Heart right ventricle (tissue), 16 donors: ENCODE data around the gene TNS2. TPM values are rescaled to one million over a fixed set of nuclear protein-coding genes. Genes with fewer than 3 reads are reported as not detected.
A peak's percentile ranks its signal among the peaks of the same experiment; 100 is the strongest.

Source experiments
- ATAC-seq, 8 donors: fragments of 200-7000 bp; cut with Tn5 transposase; one replicate each; pipeline ENCODE4 v1.9.1; 2020; ENCODE audit warnings: mild to moderate bottlenecking in 8 of 8, moderate library complexity in 8 of 8, moderate number of reproducible peaks in 1 of 8
- DNase-seq, 2 donors: peaks; one replicate each; pipeline ENCODE4 v3.0.0-alpha.2; 2020
- H3K27ac ChIP-seq, 10 donors: fragments of 200-600 bp; sonication (generic) in 2 of 10; one replicate each; pipeline versions ENCODE4 v1.5.0 to v1.8.0; 2020 to 2022; ENCODE audit warnings: mild to moderate bottlenecking in 3 of 10
- H3K27me3 ChIP-seq, 7 donors: fragments of 200-600 bp; one replicate each; pipeline ENCODE4 v1.8.0; 2021 to 2022; ENCODE audit warnings: mild to moderate bottlenecking in 2 of 7
- H3K36me3 ChIP-seq, 9 donors: fragments of 200-600 bp; sonication (generic) in 1 of 9; one replicate each; pipeline versions ENCODE4 v1.5.0 to v1.8.0; 2020 to 2022; ENCODE audit warnings: mild to moderate bottlenecking in 2 of 9
- H3K4me1 ChIP-seq, 9 donors: fragments of 200-600 bp; sonication (generic) in 1 of 9; one replicate each; pipeline versions ENCODE4 v1.5.0 to v1.8.0; 2020 to 2022; ENCODE audit warnings: mild to moderate bottlenecking in 4 of 9
- H3K4me3 ChIP-seq, 10 donors: fragments of 200-600 bp; sonication (generic) in 2 of 10; one replicate each; pipeline versions ENCODE4 v1.5.0 to v1.8.0; 2020 to 2022; ENCODE audit warnings: mild to moderate bottlenecking in 7 of 10, moderate library complexity in 2 of 10
- H3K9me3 ChIP-seq, 11 donors: fragments of 200-600 bp in 10 of 11; sonication (generic) in 2 of 11; one replicate each; pipeline versions ENCODE4 v1.5.0 to v1.8.0; 2013 to 2022; ENCODE audit warnings: mild to moderate bottlenecking in 2 of 11, control low read depth in 1 of 11, moderate library complexity in 1 of 11
- WGBS, 2 donors: extraction: QIAGEN DNeasy Blood & Tissue Kit; methylation state at CpG; one replicate each; pipeline ENCODE4 v1.1.7; 2013; ENCODE audit warnings: inconsistent platforms in 1 of 2; 5-methylcytosine and 5-hydroxymethylcytosine counted together
- intact Hi-C, 10 donors: fragments of 100-400 bp; cut with DNase I; formaldehyde crosslinking; loops; one replicate each; pipeline versions ENCODE4 v1.11.1 to v1.14.2; 2022
- polyA plus RNA-seq, 2 donors: library from polyadenylated mRNA; stranded (reverse); fragments of 200-250 nt; gene quantifications; one replicate each; pipeline ENCODE4 v1.2.3, GENCODE V29; 2013
- total RNA-seq, 10 donors: library from RNA; stranded (reverse); fragmentation: NEBNext Ultra II Directional in 3 of 10; extraction: Animal tissue kit (Norgen Biotek cat#: 25700) in 3 of 10; gene quantifications; one replicate each; pipeline versions ENCODE4 v1.2.1 to v1.2.4, GENCODE V29; 2021 to 2023
- TF ChIP-seq, protein P1 (sequence below), 9 donors: fragments of 200-600 bp; sonication (generic) in 2 of 9; IDR thresholded peaks; one replicate each; pipeline versions ENCODE4 v1.5.0 to v1.8.0; 2021 to 2022; ENCODE audit warnings: antibody characterized with exemption in 9 of 9, mild to moderate bottlenecking in 5 of 9, moderate library complexity in 1 of 9
- donor health status: Arrhythmogenic right ventricular cardiomyopathy.
- donor health status: ischemic (EF 13 %, LVEDD 7.1; RV severe dilation, severe dysfunction).
- donor health status: healthy with polysubstance abuse.
- donor health status: DM: no; HTN: yes; CAD: no.
- donor health status: DM: no; HTN: no; CAD: no.
- donor health status: ischemic (EF 25% LVEDD 6.9; RV normal size, moderate dysfunction).
- donor health status: ischemic (EF 25% LVEDD 5.7; RV mildly dilated, moderate dysfunction).
- donor health status: healthy.
- donor health status: DM: yes; HTN: yes; CAD: no.
- donor health status: Ischemic cardiomyopathy.
- donor health status: ischemic (EF 35%, LVEDD 5.7; RV mildly dilated, moderate dysfunction).
- donor health status: nonischemic (EF 11% LVEDD 7.7; RV severe dilation, severe dysfunction).
- donor health status: DM: yes; HTN: yes; CAD: no.
- donor health status: PGD.
- donor health status: ischemic (EF 29% LVEDD 5.4; RV normal size, mild dysfunction).
- donor health status: nonischemic (EF 23%, LVEDD 6.1; RV moderate dilation, normal function).

The TNS2 gene
- total and polyA plus RNA-seq, 12 donors: 60.6 to 364 (median 77.1) TPM

DNA sequence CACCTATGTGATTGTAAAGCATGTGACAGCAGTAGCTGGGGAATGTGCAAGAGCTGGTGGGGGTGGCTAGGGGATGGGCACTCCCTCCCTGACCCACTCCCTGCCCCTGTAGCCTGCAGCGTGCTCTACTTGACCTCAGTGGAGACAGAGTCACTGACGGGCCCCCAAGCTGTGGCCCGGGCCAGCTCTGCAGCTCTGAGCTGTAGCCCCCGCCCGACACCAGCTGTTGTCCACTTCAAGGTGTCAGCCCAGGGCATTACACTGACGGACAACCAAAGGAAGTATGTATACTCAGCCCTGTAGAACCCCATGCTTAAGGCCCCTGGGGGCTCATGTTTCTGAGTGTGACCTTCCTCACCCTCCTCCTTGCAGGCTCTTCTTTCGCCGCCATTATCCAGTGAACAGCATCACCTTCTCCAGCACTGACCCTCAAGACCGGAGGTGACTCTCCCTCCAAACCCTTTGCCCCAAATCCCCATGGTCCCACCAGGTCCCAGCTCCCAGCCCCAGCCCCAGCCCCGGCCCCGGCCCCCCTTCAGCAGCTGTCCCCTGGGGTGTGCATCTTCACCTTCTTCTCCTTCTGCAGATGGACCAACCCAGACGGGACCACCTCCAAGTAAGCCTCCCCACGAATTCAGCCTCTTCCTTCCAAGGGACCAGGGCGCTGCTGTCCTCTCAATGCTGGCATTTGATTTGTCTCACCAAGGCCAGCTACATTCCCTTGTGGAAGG, 13.3 kb downstream of the TNS2 start:
- ATAC-seq: no peak
- Histone ChIP-seq H3K4me3 (no peak overlapping the region), H3K36me3 (peaks cover 0 to 99% (median 58%) of the 10 kb centered on the region in 9 donors), H3K4me1 (peaks cover 45 to 100% (median 79%) of the 10 kb centered on the region in 9 donors), H3K9me3 (no peaks in the 10 kb centered on the region), H3K27me3 (no peaks in the 10 kb centered on the region), H3K27ac (peak overlapping the region in 9 of 10 donors; percentile 17 to 88 (median 66))
- TF ChIP-seq, protein P1, sequence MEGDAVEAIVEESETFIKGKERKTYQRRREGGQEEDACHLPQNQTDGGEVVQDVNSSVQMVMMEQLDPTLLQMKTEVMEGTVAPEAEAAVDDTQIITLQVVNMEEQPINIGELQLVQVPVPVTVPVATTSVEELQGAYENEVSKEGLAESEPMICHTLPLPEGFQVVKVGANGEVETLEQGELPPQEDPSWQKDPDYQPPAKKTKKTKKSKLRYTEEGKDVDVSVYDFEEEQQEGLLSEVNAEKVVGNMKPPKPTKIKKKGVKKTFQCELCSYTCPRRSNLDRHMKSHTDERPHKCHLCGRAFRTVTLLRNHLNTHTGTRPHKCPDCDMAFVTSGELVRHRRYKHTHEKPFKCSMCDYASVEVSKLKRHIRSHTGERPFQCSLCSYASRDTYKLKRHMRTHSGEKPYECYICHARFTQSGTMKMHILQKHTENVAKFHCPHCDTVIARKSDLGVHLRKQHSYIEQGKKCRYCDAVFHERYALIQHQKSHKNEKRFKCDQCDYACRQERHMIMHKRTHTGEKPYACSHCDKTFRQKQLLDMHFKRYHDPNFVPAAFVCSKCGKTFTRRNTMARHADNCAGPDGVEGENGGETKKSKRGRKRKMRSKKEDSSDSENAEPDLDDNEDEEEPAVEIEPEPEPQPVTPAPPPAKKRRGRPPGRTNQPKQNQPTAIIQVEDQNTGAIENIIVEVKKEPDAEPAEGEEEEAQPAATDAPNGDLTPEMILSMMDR (IDR thresholded peaks at IDR 0.05): no peak
- intact Hi-C loops: loop anchor here in 1 of 10 donors (5.0 to 10.0 kb wide), 2 partner anchors 34 to 132 kb away; partner anchors contain the start of gene IGFBP6
- DNase-seq: no peak
- 65 to 70% methylated on average over 14 of the region's 14 CpGs for WGBS, 2 donors

DNA sequence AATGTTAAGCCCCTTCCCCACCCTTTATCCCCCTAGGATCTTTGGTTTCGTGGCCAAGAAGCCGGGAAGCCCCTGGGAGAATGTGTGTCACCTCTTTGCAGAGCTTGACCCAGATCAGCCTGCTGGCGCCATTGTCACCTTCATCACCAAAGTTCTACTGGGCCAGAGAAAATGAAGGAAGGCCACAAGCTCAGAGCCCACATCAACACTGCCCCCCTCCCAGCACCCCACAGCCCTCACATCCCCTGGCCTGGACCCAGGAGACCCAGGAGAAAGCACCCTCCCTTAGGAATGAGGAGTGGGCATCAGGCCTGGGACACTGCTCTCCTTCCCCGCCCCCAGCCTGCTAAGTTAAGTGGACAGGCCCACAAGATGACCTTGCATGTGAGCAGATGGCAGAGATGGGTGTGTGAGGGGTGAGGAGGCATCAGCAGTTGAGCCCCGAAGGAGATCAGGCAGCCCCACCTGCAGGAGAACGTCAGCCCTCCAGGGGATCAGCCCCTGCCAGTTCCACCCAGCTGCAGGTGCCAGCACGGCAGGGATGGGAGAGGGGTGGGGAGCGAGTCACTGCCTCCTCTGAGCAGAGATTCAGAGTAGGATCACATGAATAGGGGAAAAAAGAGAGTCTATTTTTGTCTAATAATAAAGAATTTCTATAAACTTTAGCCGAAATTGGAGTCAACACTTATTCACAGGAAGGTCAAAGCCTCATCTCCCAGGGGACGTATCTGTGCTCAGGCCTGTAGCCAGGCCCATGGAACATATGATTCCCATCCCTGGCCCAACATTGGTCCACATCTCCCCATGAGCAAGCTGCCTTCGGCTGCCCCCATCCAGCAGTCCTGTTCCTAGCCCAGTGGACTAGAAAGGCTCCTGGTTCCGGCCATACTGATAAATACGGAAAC, 14.1 kb downstream of the TNS2 start:
- Histone ChIP-seq H3K4me1 (peaks cover 49 to 100% (median 84%) of the 10 kb centered on the region in 9 donors), H3K27me3 (no peaks in the 10 kb centered on the region), H3K9me3 (no peaks in the 10 kb centered on the region), H3K36me3 (peaks cover 0 to 97% (median 50%) of the 10 kb centered on the region in 9 donors), H3K27ac (peak overlapping the region; percentile 5 to 88 (median 68)), H3K4me3 (no peak overlapping the region)
- intact Hi-C loops: loop anchor here in 4 of 10 donors (1.0 to 10.0 kb wide), 5 partner anchors 8 to 131 kb away; partner anchors contain the start of gene IGFBP6 (in 1 of the 4)
- ATAC-seq (peak in 7 of 8 donors; percentile 35 to 58 (median 53)), DNase-seq (peak; percentile 47 to 81)
- WGBS, 2 donors: 46 to 55% methylated on average over 13 of the region's 13 CpGs
- TF ChIP-seq, protein P1 (IDR thresholded peaks at IDR 0.05): peak in 1 of 9 donors; percentile 3

DNA sequence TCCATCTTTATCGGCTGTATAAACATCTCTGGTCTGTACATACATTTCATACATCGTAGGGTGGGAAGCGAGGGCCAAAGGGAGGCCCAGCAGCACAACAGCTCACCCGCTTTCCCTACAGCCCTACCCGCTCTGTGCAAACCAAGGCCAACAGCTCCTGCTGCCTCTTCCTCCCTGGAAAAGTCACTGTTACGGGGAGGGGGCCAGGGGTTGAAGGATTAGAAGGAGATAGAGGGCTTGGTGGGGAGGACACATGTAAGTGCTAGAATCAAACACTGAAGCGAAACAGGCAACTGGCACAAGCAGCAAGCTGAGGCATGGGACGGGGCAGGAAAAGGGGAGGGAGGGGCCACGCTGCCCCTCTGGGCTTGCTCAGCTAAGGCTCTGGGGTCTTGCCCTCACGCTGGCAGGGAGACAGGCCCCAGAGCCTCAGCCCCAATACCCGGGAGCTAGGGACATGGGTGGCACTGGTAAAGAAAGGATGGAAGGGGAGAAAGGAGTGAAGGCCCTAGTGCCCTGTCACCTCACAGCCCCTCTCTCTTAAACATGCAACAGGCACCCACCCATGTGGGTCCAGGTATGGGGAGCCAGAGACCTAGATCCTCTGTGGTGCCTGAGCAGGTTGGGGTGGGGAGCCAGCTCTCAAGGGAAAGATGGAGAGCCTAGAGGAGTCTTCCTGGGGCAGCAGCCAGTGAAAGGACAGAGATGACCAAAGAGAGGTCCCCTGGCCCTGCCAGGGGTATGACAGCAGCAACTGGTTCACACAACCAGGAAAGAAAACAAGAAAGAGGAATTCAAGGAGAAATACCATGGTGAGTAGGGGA, 15.0 kb downstream of the TNS2 start:
- Histone ChIP-seq H3K27me3 (no peaks in the 10 kb centered on the region), H3K9me3 (no peaks in the 10 kb centered on the region), H3K4me3 (no peak overlapping the region), H3K4me1 (peaks cover 58 to 100% (median 87%) of the 10 kb centered on the region in 9 donors), H3K27ac (peak overlapping the region; percentile 5 to 88 (median 74)), H3K36me3 (peaks cover 0 to 98% (median 42%) of the 10 kb centered on the region in 9 donors)
- intact Hi-C loops: loop anchor here (1.0 to 10.0 kb wide), 8 partner anchors 7 to 132 kb away; partner anchors contain the start of genes SOAT2 (in 2 of the 10) and IGFBP6 (in 1 of the 10)
- DNase-seq (peak in 1 of 2 donors; percentile 14), ATAC-seq (peak in 4 of 8 donors; percentile 0 to 1 (median 0))
- 62 to 76% methylated on average over 11 of the region's 11 CpGs for WGBS, 2 donors
- TF ChIP-seq, protein P1 (IDR thresholded peaks at IDR 0.05): no peak
